Glutamatergic neuron (in vitro differentiated cells): Measurements from ENCODE around the gene BAIAP2. TPM values are rescaled to one million over a fixed set of nuclear protein-coding genes. Genes with fewer than 3 reads are reported as not detected.

Source experiments
- DNase-seq: peaks from one replicate; pipeline ENCODE4 v3.0.0; 2022
- H3K27ac Mint-ChIP-seq: one replicate; pipeline ENCODE4 v1.8.0; 2020; ENCODE audit warnings: mild to moderate bottlenecking, mixed read lengths, inconsistent platforms; ENCODE audit not compliant: unreplicated experiment
- H3K27me3 Mint-ChIP-seq: one replicate; pipeline ENCODE4 v1.8.0; 2020; ENCODE audit warnings: mild to moderate bottlenecking, moderate library complexity, mixed read lengths, inconsistent platforms; ENCODE audit not compliant: unreplicated experiment
- H3K36me3 Mint-ChIP-seq: one replicate; pipeline ENCODE4 v1.8.0; 2020; ENCODE audit warnings: mild to moderate bottlenecking, mixed read lengths, inconsistent platforms; ENCODE audit not compliant: unreplicated experiment
- H3K4me1 Mint-ChIP-seq: one replicate; pipeline ENCODE4 v1.8.0; 2020; ENCODE audit warnings: mild to moderate bottlenecking, low read depth, mixed read lengths, inconsistent platforms; ENCODE audit not compliant: unreplicated experiment
- H3K4me3 Mint-ChIP-seq: one replicate; pipeline ENCODE4 v1.8.0; 2020; ENCODE audit warnings: mild to moderate bottlenecking, mixed read lengths, inconsistent platforms; ENCODE audit not compliant: unreplicated experiment
- H3K9me3 Mint-ChIP-seq: one replicate; pipeline ENCODE4 v1.8.0; 2020; ENCODE audit warnings: mild to moderate bottlenecking, moderate library complexity, mixed read lengths, inconsistent platforms; ENCODE audit not compliant: unreplicated experiment
- CTCF ChIP-seq: fragments of 200-600 bp; sonication (generic); IDR thresholded peaks from one replicate; pipeline ENCODE4 v1.5.0; 2021; ENCODE audit not compliant: partially characterized antibody, unreplicated experiment
- total RNA-seq: library from RNA; stranded (reverse); fragmentation: NEBNext Ultra II Directional; extraction: Animal tissue kit (Norgen Biotek cat#: 25700); gene quantifications from one replicate; pipeline ENCODE4 v1.2.1, GENCODE V29; 2021; ENCODE audit not compliant: unreplicated experiment

The BAIAP2 gene
- total RNA-seq, 1 donor from 2014 or later: 252 TPM

GRCh38 chr17:81045590-81046095 lies 10.7 kb downstream of the BAIAP2 start:
- Mint-ChIP-seq H3K27me3 (peaks cover 10% of the 10 kb centered on the region), H3K27ac (no peak overlapping the region), H3K9me3 (peaks cover 3% of the 10 kb centered on the region), H3K36me3 (no peaks in the 10 kb centered on the region), H3K4me1 (peaks cover 41% of the 10 kb centered on the region), H3K4me3 (no peak overlapping the region)
- no peak for TF ChIP-seq CTCF
- no peak for DNase-seq

GRCh38 chr17:81046132-81046769 lies 11.3 kb downstream of the BAIAP2 start:
- Mint-ChIP-seq H3K36me3 (no peaks in the 10 kb centered on the region), H3K27ac (no peak overlapping the region), H3K4me1 (peaks cover 47% of the 10 kb centered on the region), H3K27me3 (peaks cover 10% of the 10 kb centered on the region), H3K4me3 (no peak overlapping the region), H3K9me3 (peaks cover 5% of the 10 kb centered on the region)
- no peak for TF ChIP-seq CTCF
- no peak for DNase-seq

- no peak overlapping the region for H3K4me3 Mint-ChIP-seq
- H3K27ac Mint-ChIP-seq: peak overlapping the region; percentile 59
- no peak for DNase-seq
- peaks cover 3% of the 10 kb centered on the region for H3K9me3 Mint-ChIP-seq
- peaks cover 10% of the 10 kb centered on the region for H3K27me3 Mint-ChIP-seq
- no peak for TF ChIP-seq CTCF
- peaks cover 47% of the 10 kb centered on the region for H3K4me1 Mint-ChIP-seq
- H3K36me3 Mint-ChIP-seq: no peaks in the 10 kb centered on the region
Observed at GRCh38 chr17:81046770-81047359, 11.9 kb downstream of the BAIAP2 start.

GRCh38 chr17:81048827-81049371 lies 13.9 kb downstream of the BAIAP2 start:
- peak overlapping the region; percentile 74 for H3K4me3 Mint-ChIP-seq
- no peak for TF ChIP-seq CTCF
- peaks cover 9% of the 10 kb centered on the region for H3K27me3 Mint-ChIP-seq
- no peak overlapping the region for H3K27ac Mint-ChIP-seq
- no peaks in the 10 kb centered on the region for H3K36me3 Mint-ChIP-seq
- H3K4me1 Mint-ChIP-seq: peaks cover 44% of the 10 kb centered on the region
- peaks cover 6% of the 10 kb centered on the region for H3K9me3 Mint-ChIP-seq
- DNase-seq: no peak
